Activated CD8-positive, alpha-beta T cell treated with anti-CD3 and anti-CD28 coated beads for 36 hours (primary cell): ENCODE results near the gene ZNF512B. TPM values are rescaled to one million over a fixed set of nuclear protein-coding genes. Genes with fewer than 3 reads are reported as not detected.

Experiments used
- ATAC-seq: fragments of 200-7000 bp; cut with Tn5 transposase; one replicate; pipeline ENCODE4 v1.10.0; 2021; ENCODE audit warnings: mild to moderate bottlenecking, moderate library complexity
- CTCF ChIA-PET: fragments of 350-600 bp; sonication (Branson Sonifier 250); formaldehyde crosslinking; loops from one replicate; lab custom pipeline; 2021; ENCODE audit warnings: antibody characterized with exemption; lab: Charles Lee
- POLR2A ChIA-PET: fragments of 350-600 bp; sonication (Branson Sonifier 250); formaldehyde crosslinking; loops from one replicate; lab custom pipeline; 2021; ENCODE audit warnings: antibody characterized with exemption; lab: Charles Lee
- DNase-seq: peaks from one replicate; pipeline ENCODE4 v3.0.0-alpha.2; 2020
- H3K27ac Mint-ChIP-seq: one replicate; pipeline ENCODE4 v1.8.0; 2021; ENCODE audit warnings: mild to moderate bottlenecking, mixed read lengths
- H3K27me3 Mint-ChIP-seq: one replicate; pipeline ENCODE4 v1.8.0; 2021; ENCODE audit warnings: mixed read lengths
- H3K36me3 Mint-ChIP-seq: one replicate; pipeline ENCODE4 v1.8.0; 2021; ENCODE audit warnings: low read depth, mixed read lengths
- H3K4me1 Mint-ChIP-seq: one replicate; pipeline ENCODE4 v1.8.0; 2021; ENCODE audit warnings: low read depth, mixed read lengths
- H3K4me3 Mint-ChIP-seq: one replicate; pipeline ENCODE4 v1.8.0; 2021; ENCODE audit warnings: mild to moderate bottlenecking, moderate library complexity, mixed read lengths
- H3K9me3 Mint-ChIP-seq: one replicate; pipeline ENCODE4 v1.8.0; 2021; ENCODE audit warnings: mixed read lengths
- CTCF ChIP-seq: fragments of 200-600 bp; IDR thresholded peaks from one replicate; pipeline ENCODE4 v1.8.0; 2022; ENCODE audit warnings: antibody characterized with exemption, mild to moderate bottlenecking
- intact Hi-C: fragments of 100-400 bp; cut with micrococcal nuclease; formaldehyde crosslinking; loops from one replicate; pipeline ENCODE4 v1.10.0; 2022
- total RNA-seq, 2 experiments: library from RNA; stranded (reverse); gene quantifications; one replicate each; pipeline ENCODE4 v1.2.3, GENCODE V29; 2021

ZNF512B gene
- total RNA-seq, 2 experiments from 2014 or later, result 7.5 to 8.6 TPM

- ATAC-seq, result no peak
- Mint-ChIP-seq H3K4me1 (peaks cover 12% of the 10 kb centered on the region), H3K36me3 (peaks cover 19% of the 10 kb centered on the region), H3K9me3 (no peaks in the 10 kb centered on the region), H3K27ac (no peak overlapping the region), H3K4me3 (no peak overlapping the region), H3K27me3 (no peaks in the 10 kb centered on the region)
- no peak for TF ChIP-seq CTCF
- intact Hi-C loops, result no loop called here
- ChIA-PET POLR2A (no interaction called here), CTCF (interaction anchor here (1.0 to 1.3 kb wide), 2 partner anchors 32 to 35 kb away, joined by 3 read pairs; no protein-coding TSS in a partner anchor)
- no peak for DNase-seq
Observed at GRCh38 chr20:63939061-63939935, 30.4 kb downstream of the ZNF512B start.

GRCh38 chr20:63937596-63937995 is 32.1 kb downstream of the ZNF512B start:
- no peak overlapping the region for H3K27ac Mint-ChIP-seq
- H3K9me3 Mint-ChIP-seq, result no peaks in the 10 kb centered on the region
- ATAC-seq (no peak), DNase-seq (no peak)
- no peak for TF ChIP-seq CTCF
- POLR2A ChIA-PET, result no interaction called here
- peaks cover 17% of the 10 kb centered on the region for H3K36me3 Mint-ChIP-seq
- H3K4me1 Mint-ChIP-seq, result peaks cover 12% of the 10 kb centered on the region
- CTCF ChIA-PET, result no interaction called here
- intact Hi-C loops, result no loop called here
- no peak overlapping the region for H3K4me3 Mint-ChIP-seq
- no peaks in the 10 kb centered on the region for H3K27me3 Mint-ChIP-seq

- Mint-ChIP-seq H3K4me1 (no peaks in the 10 kb centered on the region), H3K36me3 (peaks cover 30% of the 10 kb centered on the region), H3K27ac (no peak overlapping the region), H3K9me3 (no peaks in the 10 kb centered on the region), H3K27me3 (no peaks in the 10 kb centered on the region), H3K4me3 (no peak overlapping the region)
- intact Hi-C loops, result no loop called here
- DNase-seq (no peak), ATAC-seq (no peak)
- ChIA-PET POLR2A (no interaction called here), CTCF (interaction anchor here (1.5 kb wide), 1 partner anchor 39 kb away, joined by 6 read pairs; no protein-coding TSS in a partner anchor)
- no peak for TF ChIP-seq CTCF
Observed at GRCh38 chr20:63935447-63935846, 34.3 kb downstream of the ZNF512B start.

GRCh38 chr20:63934271-63935068 is 35.3 kb downstream of the ZNF512B start:
- intact Hi-C loops, result no loop called here
- ATAC-seq, result no peak
- no peak overlapping the region for H3K4me3 Mint-ChIP-seq
- H3K4me1 Mint-ChIP-seq, result no peaks in the 10 kb centered on the region
- peak; percentile 35 for TF ChIP-seq CTCF
- DNase-seq, result no peak
- peaks cover 34% of the 10 kb centered on the region for H3K36me3 Mint-ChIP-seq
- H3K27ac Mint-ChIP-seq, result no peak overlapping the region
- H3K9me3 Mint-ChIP-seq, result no peaks in the 10 kb centered on the region
- no peaks in the 10 kb centered on the region for H3K27me3 Mint-ChIP-seq
- ChIA-PET CTCF (interaction anchor here (1.0 to 1.5 kb wide), 3 partner anchors 25 to 40 kb away, joined by 4 to 6 read pairs (median 5); no protein-coding TSS in a partner anchor), POLR2A (interaction anchor here (0.6 kb wide), 1 partner anchor 28 kb away, joined by 3 read pairs; no protein-coding TSS in a partner anchor)
